H1 (cell line): ENCODE data around the gene RNF225. TPM values are rescaled to one million over a fixed set of nuclear protein-coding genes. Genes with fewer than 3 reads are reported as not detected.

Source experiments
- CTCF ChIA-PET: fragments of 300-600 bp; sonication (Branson Sonifier 250); formaldehyde crosslinking; loops from one replicate; lab custom pipeline; 2021; ENCODE audit not compliant: partially characterized antibody; lab: Charles Lee
- POLR2A ChIA-PET: fragments of 300-600 bp; sonication (Branson Sonifier 250); formaldehyde crosslinking; loops from one replicate; lab custom pipeline; 2021; ENCODE audit warnings: inconsistent platforms; ENCODE audit not compliant: partially characterized antibody; lab: Charles Lee
- DNase-seq, 2 experiments: peaks; one replicate each; pipeline versions ENCODE4 v3.0.0 to v3.0.0-alpha.2; 2010 to 2022; ENCODE audit warnings: low spot score in 2 of 2, low read depth in 1 of 2, mixed read lengths in 1 of 2
- FAIRE-seq: peaks from 2 replicates; lab custom pipeline; 2011; peaks lifted over from hg19 to GRCh38; lab: Jason Lieb, UNC
- H2AFZ ChIP-seq: 2 replicates; pipeline ENCODE4 v1.8.1; 2012; ENCODE audit warnings: low read length, inconsistent platforms
- H2AK5ac ChIP-seq: 2 replicates; pipeline ENCODE4 v1.6.1; 2013; ENCODE audit warnings: low read depth, low read length
- H2BK120ac ChIP-seq: replicated peaks from 2 replicates; pipeline ENCODE3; 2013; ENCODE audit warnings: low read depth, low read length, inconsistent platforms
- H2BK12ac ChIP-seq: 2 replicates; pipeline ENCODE4 v1.6.1; 2013; ENCODE audit warnings: low read depth, low read length
- H2BK15ac ChIP-seq: 2 replicates; pipeline ENCODE4 v1.6.1; 2013; ENCODE audit warnings: low read length
- H2BK20ac ChIP-seq: 2 replicates; pipeline ENCODE4 v1.6.1; 2013; ENCODE audit warnings: low read length
- H2BK5ac ChIP-seq: 2 replicates; pipeline ENCODE4 v1.6.1; 2013; ENCODE audit warnings: low read depth, low read length
- H3K14ac ChIP-seq: 2 replicates; pipeline ENCODE4 v1.6.1; 2013; ENCODE audit warnings: inconsistent platforms; ENCODE audit not compliant: insufficient read length
- H3K18ac ChIP-seq: 2 replicates; pipeline ENCODE4 v1.6.1; 2013; ENCODE audit warnings: low read length; ENCODE audit errors: extremely low read depth
- H3K23ac ChIP-seq: 2 replicates; pipeline ENCODE4 v1.6.1; 2013; ENCODE audit warnings: inconsistent platforms; ENCODE audit not compliant: insufficient read length
- H3K23me2 ChIP-seq: 2 replicates; pipeline ENCODE4 v1.6.1; 2013; ENCODE audit warnings: low read depth, low read length
- H3K27ac ChIP-seq: 2 replicates; pipeline ENCODE4 v1.6.1; 2011; ENCODE audit warnings: low read depth, low read length, inconsistent platforms
- H3K27me3 ChIP-seq, 4 experiments: replicated peaks in 1 of 4; 1 replicate in 1 of 4; 2 replicates in 3 of 4; pipeline versions ENCODE4 v1.6.1 to v1.8.1; 2011 to 2013; ENCODE audit warnings: low read length in 3 of 4, mild to moderate bottlenecking in 3 of 4, inconsistent platforms in 2 of 4, mixed read lengths in 2 of 4, moderate library complexity in 1 of 4; ENCODE audit not compliant: control insufficient read depth in 3 of 4, insufficient read depth in 3 of 4; ENCODE audit errors: extremely low read depth in 1 of 4
- H3K36me3 ChIP-seq, 4 experiments: 2 replicates each; pipeline versions ENCODE4 v1.6.1 to v1.8.1; 2011 to 2013; ENCODE audit warnings: mild to moderate bottlenecking in 4 of 4, low read length in 3 of 4, moderate library complexity in 2 of 4, control low read depth in 1 of 4, inconsistent platforms in 1 of 4; ENCODE audit not compliant: insufficient read depth in 4 of 4, control insufficient read depth in 2 of 4
- H3K4ac ChIP-seq: replicated peaks from 2 replicates; pipeline ENCODE3; 2013; ENCODE audit warnings: low read length, low read depth, mixed read lengths, inconsistent platforms; ENCODE audit not compliant: insufficient read length
- H3K4me1 ChIP-seq, 4 experiments: replicated peaks in 1 of 4; 1 replicate in 1 of 4; 2 replicates in 3 of 4; pipeline versions ENCODE4 v1.6.1 to v1.8.1; 2011 to 2013; ENCODE audit warnings: low read length in 3 of 4, inconsistent platforms in 2 of 4, mixed read lengths in 1 of 4; ENCODE audit not compliant: insufficient read depth in 4 of 4, control insufficient read depth in 3 of 4
- H3K4me2 ChIP-seq, 2 experiments: 2 replicates each; pipeline versions ENCODE4 v1.6.1 to v1.8.1; 2011 to 2013; ENCODE audit warnings: low read depth in 2 of 2, low read length in 2 of 2, control low read depth in 1 of 2, inconsistent platforms in 1 of 2, mild to moderate bottlenecking in 1 of 2; ENCODE audit not compliant: insufficient read depth in 1 of 2
- H3K4me3 ChIP-seq, 4 experiments: fragments of 200-600, 300-600 bp in 1 of 4; sonication (generic), shearing (Covaris generic), sonication (Bioruptor Twin) in 1 of 4; 2 replicates each; pipeline versions ENCODE4 v1.5.1 to v1.8.1; 2011 to 2016; ENCODE audit warnings: low read length in 4 of 4, low read depth in 3 of 4, control low read depth in 2 of 4, inconsistent platforms in 2 of 4, mild to moderate bottlenecking in 2 of 4, mixed read lengths in 1 of 4, moderate library complexity in 1 of 4; ENCODE audit not compliant: insufficient read depth in 2 of 4; ENCODE audit errors: extremely low read depth in 1 of 4
- H3K56ac ChIP-seq: replicated peaks from 2 replicates; pipeline ENCODE3; 2013; ENCODE audit warnings: low read depth, mild to moderate bottlenecking, mixed read lengths, low read length, inconsistent platforms; ENCODE audit not compliant: insufficient read length
- H3K79me1 ChIP-seq: 2 replicates; pipeline ENCODE4 v1.6.1; 2013; ENCODE audit warnings: low read depth, low read length, control low read depth
- H3K79me2 ChIP-seq, 2 experiments: 2 replicates each; pipeline versions ENCODE4 v1.6.1 to v1.8.1; 2012 to 2013; ENCODE audit warnings: low read length in 2 of 2, mild to moderate bottlenecking in 2 of 2, inconsistent platforms in 1 of 2; ENCODE audit not compliant: insufficient read depth in 2 of 2, control insufficient read depth in 1 of 2
- H3K9ac ChIP-seq, 4 experiments: replicated peaks in 1 of 4; 1 replicate in 1 of 4; 2 replicates in 3 of 4; pipeline versions ENCODE4 v1.6.1 to v1.8.1; 2011 to 2013; ENCODE audit warnings: low read depth in 3 of 4, low read length in 3 of 4, control low read depth in 2 of 4, mild to moderate bottlenecking in 2 of 4, moderate library complexity in 2 of 4, inconsistent platforms in 1 of 4; ENCODE audit errors: extremely low read depth in 1 of 4
- H3K9me3 ChIP-seq, 2 experiments: 2 replicates each; pipeline versions ENCODE4 v1.6.1 to v1.8.1; 2012 to 2013; ENCODE audit warnings: mild to moderate bottlenecking in 2 of 2, moderate library complexity in 2 of 2, control low read depth in 1 of 2, inconsistent platforms in 1 of 2, low read depth in 1 of 2, low read length in 1 of 2, mixed read lengths in 1 of 2; ENCODE audit not compliant: insufficient read depth in 2 of 2
- H4K20me1 ChIP-seq, 2 experiments: replicated peaks in 1 of 2; 2 replicates each; pipeline versions ENCODE3 to v1.8.1; 2011 to 2013; ENCODE audit warnings: inconsistent platforms in 2 of 2, low read length in 2 of 2, mild to moderate bottlenecking in 1 of 2; ENCODE audit not compliant: insufficient read depth in 2 of 2, control insufficient read depth in 1 of 2
- H4K5ac ChIP-seq: 2 replicates; pipeline ENCODE4 v1.6.1; 2013; ENCODE audit warnings: low read length, low read depth, mixed read lengths, inconsistent platforms; ENCODE audit not compliant: insufficient read length
- H4K8ac ChIP-seq: 2 replicates; pipeline ENCODE4 v1.8.0; 2013; ENCODE audit warnings: mild to moderate bottlenecking, moderate library complexity, low read length, inconsistent platforms; ENCODE audit not compliant: insufficient read depth; ENCODE audit errors: extremely low read depth
- H4K91ac ChIP-seq: replicated peaks from 2 replicates; pipeline ENCODE3; 2013; ENCODE audit warnings: low read length, mixed read lengths, inconsistent platforms; ENCODE audit not compliant: insufficient read length
- BACH1 ChIP-seq: IDR thresholded peaks from 2 replicates; pipeline ENCODE4 v1.6.1; 2012; ENCODE audit warnings: low read length, improper control_type of control experiment
- BCL11A ChIP-seq, 2 experiments: IDR thresholded peaks; one replicate each; pipeline ENCODE4 v1.6.1; 2011; ENCODE audit warnings: low read depth in 2 of 2, low read length in 2 of 2, mild to moderate bottlenecking in 2 of 2
- CTBP2 ChIP-seq: IDR thresholded peaks from 2 replicates; pipeline ENCODE4 v1.7.0; 2011; ENCODE audit warnings: borderline replicate concordance, mild to moderate bottlenecking, moderate library complexity, mixed read lengths, low read length; ENCODE audit not compliant: insufficient read depth, insufficient read length
- EGR1 ChIP-seq: IDR thresholded peaks from 2 replicates; pipeline ENCODE4 v1.6.1; 2011; ENCODE audit warnings: low read depth, low read length, borderline replicate concordance
- HDAC6 ChIP-seq: IDR thresholded peaks from one replicate; pipeline ENCODE4 v1.7.1; 2012; ENCODE audit warnings: low read depth, mild to moderate bottlenecking, inconsistent platforms, low read length, moderate library complexity
- JUND ChIP-seq: IDR thresholded peaks from 2 replicates; pipeline ENCODE4 v1.6.1; 2011; ENCODE audit warnings: mild to moderate bottlenecking, improper control_type of control experiment, low read length
- KDM4A ChIP-seq: IDR thresholded peaks from one replicate; pipeline ENCODE4 v1.7.1; 2012; ENCODE audit warnings: low read depth, mild to moderate bottlenecking, moderate library complexity, low read length, inconsistent platforms; ENCODE audit not compliant: severe bottlenecking
- RAD21 ChIP-seq, 2 experiments: IDR thresholded peaks in 1 of 2; conservative IDR thresholded peaks in 1 of 2; 2 replicates each; pipeline ENCODE4 v1.6.1; 2011; ENCODE audit warnings: low read depth in 2 of 2, low read length in 2 of 2, improper control_type of control experiment in 1 of 2, inconsistent platforms in 1 of 2, mild to moderate bottlenecking in 1 of 2, moderate library complexity in 1 of 2
- RBBP5 ChIP-seq: IDR thresholded peaks from 2 replicates; pipeline ENCODE4 v1.7.1; 2012; ENCODE audit warnings: low read depth, mild to moderate bottlenecking, inconsistent platforms, low read length, moderate library complexity, borderline replicate concordance
- YY1 ChIP-seq: IDR thresholded peaks from 2 replicates; pipeline ENCODE4 v1.6.1; 2011; ENCODE audit warnings: low read depth, mild to moderate bottlenecking, low read length
- WGBS, 2 experiments: shearing (Covaris generic) in 1 of 2; methylation state at CpG; one replicate each; pipeline versions ENCODE4 v1.1.6 to v1.1.7; 2013 to 2015; ENCODE audit warnings: low lambda C conversion rate in 2 of 2, mixed read lengths in 2 of 2, inconsistent platforms in 1 of 2, low coverage in 1 of 2, missing lambda C conversion rate in 1 of 2; ENCODE audit not compliant: insufficient replicate concordance in 2 of 2, insufficient coverage in 1 of 2, insufficient read length in 1 of 2; ENCODE audit errors: extremely low coverage in 1 of 2, missing lambda C conversion rate in 1 of 2; 5-methylcytosine and 5-hydroxymethylcytosine counted together
- polyA plus RNA-seq, 7 experiments: library from polyadenylated mRNA; depleted of rRNA in 3 of 7; stranded (reverse) in 5 of 7; unstranded in 2 of 7; fragments of >200 nt in 5 of 7; fragments of 200-250 nt in 2 of 7; gene quantifications; 1 replicate in 5 of 7; 2 replicates in 1 of 7; 4 replicates in 1 of 7; pipeline versions ENCODE4 v1.2.1 to v1.2.3, GENCODE V29; 2011 to 2013; ENCODE audit warnings: missing spikeins in 2 of 7, mixed read lengths in 2 of 7
- total RNA-seq: library from RNA; stranded (reverse); fragmentation: NEBNext Ultra II Directional; extraction: Animal tissue kit (Norgen Biotek cat#: 25700); gene quantifications from 2 replicates; pipeline ENCODE4 v1.2.1, GENCODE V29; 2021

RNF225 gene
- total and polyA plus RNA-seq, 2 of the 8 experiments (the other 6 are each of a cell fraction or from before 2014, with no cell fraction given): 0.17 to 1.0 TPM

- Histone ChIP-seq H3K23ac (no peak overlapping the region), H3K23me2 (peaks cover 6% of the 10 kb centered on the region), H4K20me1 (peaks cover 0 to 1% of the 10 kb centered on the region in 2 experiments), H3K4ac (peak overlapping the region; percentile 29), H3K14ac (no peak overlapping the region), H2AK5ac (no peak overlapping the region), H3K18ac (peak overlapping the region; percentile 73), H4K91ac (no peak overlapping the region), H3K79me1 (no peaks in the 10 kb centered on the region; the same call in 1 of the 2 replicates), H4K5ac (peak overlapping the region; percentile 62), H3K27me3 (peaks cover 3 to 17% (median 11%) of the 10 kb centered on the region in 4 experiments; a peak in 6 of 7 replicates), H3K9ac (peak overlapping the region in 3 of 4 experiments; percentile 51 to 67 (median 57); a peak in 5 of 7 replicates), H2BK20ac (no peak overlapping the region), H3K36me3 (no peaks in the 10 kb centered on the region), H2BK12ac (peak overlapping the region; percentile 45; the same call in 1 of the 2 replicates), H3K4me2 (peak overlapping the region; percentile 50 to 87), H4K8ac (peak overlapping the region; percentile 82; the same call in 1 of the 2 replicates), H2AFZ (peak overlapping the region; percentile 91; the same call in 1 of the 2 replicates), H2BK15ac (peak overlapping the region; percentile 82; the same call in 1 of the 2 replicates), H3K27ac (no peak overlapping the region), H3K4me1 (peaks cover 0 to 17% (median 11%) of the 10 kb centered on the region in 4 experiments; a peak in 4 of 7 replicates), H3K9me3 (no peaks in the 10 kb centered on the region), H2BK5ac (peak overlapping the region; percentile 71; the same call in 1 of the 2 replicates), H3K79me2 (no peaks in the 10 kb centered on the region), H3K4me3 (peak overlapping the region; percentile 75 to 84 (median 78)), H3K56ac (no peak overlapping the region), H2BK120ac (no peak overlapping the region)
- no peak for FAIRE-seq
- 6% methylated on average over 78 of the region's 80 CpGs; no CpG with 5 or more reads in 1 of the 2 experiments for whole genome bisulfite sequencing, 2 experiments
- ChIA-PET POLR2A (interaction anchor here (1.0 to 7.2 kb wide), 3 partner anchors 11 to 20 kb away, joined by 3 to 78 read pairs (median 6); partner anchors contain the start of genes RPS5 and ZNF837), CTCF (no interaction called here)
- DNase-seq: peak; percentile 97
- no peak for TF ChIP-seq JUND
- no peak for TF ChIP-seq CTBP2
- TF ChIP-seq YY1: no peak
- TF ChIP-seq RBBP5: 0 out of 2 replicates have a peak, but pooled peaks have one; percentile 74
- no peak for TF ChIP-seq RAD21 (IDR thresholded peaks at IDR 0.05 in 1 of 2, conservative IDR thresholded peaks at IDR 0.05 in 1 of 2; ENCODE audit: low read depth in 2 of 2, low read length in 2 of 2)
- TF ChIP-seq BACH1: peak; percentile 47; the same call in 1 of the 2 replicates
- peak; percentile 63 for TF ChIP-seq KDM4A
- no peak for TF ChIP-seq EGR1
- no peak for TF ChIP-seq HDAC6
- TF ChIP-seq BCL11A (IDR thresholded peaks at IDR 0.05; ENCODE audit: low read depth in 2 of 2, low read length in 2 of 2): no peak
Observed at GRCh38 chr19:58400916-58401839, 5.7 kb downstream of the RNF225 start.
